IMR-90 (cell line): ENCODE data around the gene ASTN2. TPM values are rescaled to one million over a fixed set of nuclear protein-coding genes. Genes with fewer than 3 reads are reported as not detected.

ENCODE experiments used
- ATAC-seq: fragments of 200-7000 bp; cut with Tn5 transposase; 2 replicates; pipeline ENCODE4 v1.9.1; 2020; ENCODE audit warnings: low read depth, mild to moderate bottlenecking, moderate library complexity
- BruUV-seq: library from RNA; stranded (reverse); fragments of 400-500 nt; replicated peaks from 2 replicates; lab custom pipeline; 2021; lab: Mats Ljungman, UMichigan
- CTCF ChIA-PET: fragments of 300-600 bp; formaldehyde crosslinking; extraction: SDS; loops from one replicate; lab custom pipeline; 2021; ENCODE audit warnings: antibody characterized with exemption; lab: Yijun Ruan, JAX
- POLR2A ChIA-PET: fragments of 300-600 bp; sonication (Branson Sonifier 250); formaldehyde crosslinking; loops from one replicate; lab custom pipeline; 2022; ENCODE audit warnings: antibody characterized with exemption; ENCODE audit not compliant: unreplicated experiment; lab: Charles Lee
- DNase-seq: peaks from one replicate; pipeline ENCODE4 v3.0.0; 2013
- H2AFZ ChIP-seq: replicated peaks from 2 replicates; pipeline ENCODE3; 2013; ENCODE audit warnings: low read length, mild to moderate bottlenecking; ENCODE audit not compliant: poor library complexity
- H2AK5ac ChIP-seq: 2 replicates; pipeline ENCODE4 v1.6.1; 2013; ENCODE audit warnings: low read depth, low read length, inconsistent platforms
- H2AK9ac ChIP-seq: replicated peaks from 2 replicates; pipeline ENCODE3; 2013; ENCODE audit warnings: mild to moderate bottlenecking, low read depth, low read length, moderate library complexity; ENCODE audit not compliant: poor library complexity
- H2BK120ac ChIP-seq: 2 replicates; pipeline ENCODE4 v1.6.1; 2013; ENCODE audit warnings: low read depth, low read length, inconsistent platforms
- H2BK15ac ChIP-seq: 3 replicates; pipeline ENCODE4 v1.6.1; 2013; ENCODE audit warnings: low read depth, low read length, inconsistent platforms
- H2BK20ac ChIP-seq: 2 replicates; pipeline ENCODE4 v1.6.1; 2013; ENCODE audit warnings: low read depth, mild to moderate bottlenecking, inconsistent platforms, low read length, moderate library complexity
- H2BK5ac ChIP-seq: 2 replicates; pipeline ENCODE4 v1.6.1; 2013; ENCODE audit warnings: mild to moderate bottlenecking, low read depth, low read length, inconsistent platforms; ENCODE audit not compliant: poor library complexity, severe bottlenecking
- H3K14ac ChIP-seq: replicated peaks from 2 replicates; pipeline ENCODE4 v1.6.1; 2013; ENCODE audit warnings: low read depth, low read length, inconsistent platforms
- H3K18ac ChIP-seq: 2 replicates; pipeline ENCODE4 v1.6.1; 2013; ENCODE audit warnings: low read depth, low read length, control low read depth
- H3K23ac ChIP-seq: 2 replicates; pipeline ENCODE4 v1.6.1; 2013; ENCODE audit warnings: low read depth, low read length, inconsistent platforms
- H3K27ac ChIP-seq: 2 replicates; pipeline ENCODE4 v1.5.1; 2013; ENCODE audit warnings: mild to moderate bottlenecking, control low read depth, low read length; ENCODE audit not compliant: insufficient read depth
- H3K27me3 ChIP-seq: 2 replicates; pipeline ENCODE4 v1.6.1; 2013; ENCODE audit warnings: low read length; ENCODE audit not compliant: control insufficient read depth, insufficient read depth
- H3K36me3 ChIP-seq: 2 replicates; pipeline ENCODE4 v1.6.1; 2013; ENCODE audit warnings: low read length, mixed read lengths; ENCODE audit not compliant: control insufficient read depth, insufficient read depth
- H3K4ac ChIP-seq: 2 replicates; pipeline ENCODE4 v1.6.1; 2013; ENCODE audit warnings: low read depth, low read length, inconsistent platforms
- H3K4me1 ChIP-seq: 2 replicates; pipeline ENCODE4 v1.6.1; 2013; ENCODE audit warnings: low read length, mixed read lengths; ENCODE audit not compliant: control insufficient read depth, insufficient read depth
- H3K4me2 ChIP-seq: 2 replicates; pipeline ENCODE4 v1.6.1; 2013; ENCODE audit warnings: low read depth, mild to moderate bottlenecking, control low read depth, low read length, moderate library complexity
- H3K4me3 ChIP-seq: 2 replicates; pipeline ENCODE4 v1.5.1; 2013; ENCODE audit warnings: low read depth, mild to moderate bottlenecking, control low read depth, low read length, moderate library complexity; ENCODE audit not compliant: insufficient read depth
- H3K56ac ChIP-seq: 2 replicates; pipeline ENCODE4 v1.6.1; 2013; ENCODE audit warnings: low read length, inconsistent platforms; ENCODE audit not compliant: insufficient read depth; ENCODE audit errors: extremely low read depth
- H3K79me1 ChIP-seq, 2 experiments: 2 replicates each; pipeline ENCODE4 v1.6.1; 2013; ENCODE audit warnings: low read length in 2 of 2, inconsistent platforms in 1 of 2, low read depth in 1 of 2
- H3K9ac ChIP-seq: 2 replicates; pipeline ENCODE4 v1.6.1; 2013; ENCODE audit warnings: low read depth, low read length, control low read depth
- H3K9me1 ChIP-seq: 2 replicates; pipeline ENCODE4 v1.6.1; 2013; ENCODE audit warnings: low read length, inconsistent platforms; ENCODE audit not compliant: insufficient read depth
- H3K9me3 ChIP-seq: 2 replicates; pipeline ENCODE4 v1.6.1; 2013; ENCODE audit warnings: low read length; ENCODE audit not compliant: control insufficient read depth, insufficient read depth
- H4K20me1 ChIP-seq: 2 replicates; pipeline ENCODE4 v1.6.1; 2013; ENCODE audit warnings: low read length, inconsistent platforms; ENCODE audit not compliant: insufficient read depth
- H4K5ac ChIP-seq: 2 replicates; pipeline ENCODE4 v1.6.1; 2013; ENCODE audit warnings: mild to moderate bottlenecking, low read depth, low read length, control low read depth
- H4K8ac ChIP-seq, 2 experiments: 2 replicates each; pipeline ENCODE4 v1.6.1; 2013; ENCODE audit warnings: low read depth in 2 of 2, low read length in 2 of 2, control low read depth in 1 of 2, inconsistent platforms in 1 of 2
- H4K91ac ChIP-seq: 2 replicates; pipeline ENCODE4 v1.6.1; 2013; ENCODE audit warnings: low read depth, low read length, inconsistent platforms; ENCODE audit not compliant: insufficient read depth
- BHLHE40 ChIP-seq: fragments of 150-350 bp; IDR thresholded peaks from 2 replicates; pipeline ENCODE4 v1.6.1; 2016; ENCODE audit warnings: mild to moderate bottlenecking, low read depth, low read length
- CEBPB ChIP-seq: IDR thresholded peaks from 2 replicates; pipeline ENCODE4 v1.6.1; 2012; ENCODE audit warnings: low read depth, low read length, improper control_type of control experiment
- CHD1 ChIP-seq: IDR thresholded peaks from 2 replicates; pipeline ENCODE4 v1.6.1; 2012; ENCODE audit warnings: low read depth, low read length, improper control_type of control experiment
- CTCF ChIP-seq: conservative IDR thresholded peaks from 2 replicates; pipeline ENCODE4 v1.5.1; 2012; ENCODE audit warnings: mild to moderate bottlenecking, low read depth, low read length, improper control_type of control experiment
- ELK1 ChIP-seq: fragments of 150-350 bp; IDR thresholded peaks from 2 replicates; pipeline ENCODE4 v1.6.1; 2016; ENCODE audit warnings: low read depth, mild to moderate bottlenecking, low read length, moderate library complexity, borderline replicate concordance
- FOS ChIP-seq: fragments of 150-350 bp; IDR thresholded peaks from 2 replicates; pipeline ENCODE4 v1.6.1; 2016; ENCODE audit warnings: low read depth, low read length
- MAFK ChIP-seq: IDR thresholded peaks from 2 replicates; pipeline ENCODE4 v1.6.1; 2012; ENCODE audit warnings: low read depth, low read length, improper control_type of control experiment
- MAZ ChIP-seq: IDR thresholded peaks from 2 replicates; pipeline ENCODE4 v1.6.1; 2012; ENCODE audit warnings: low read depth, mild to moderate bottlenecking, low read length, improper control_type of control experiment, moderate library complexity, borderline replicate concordance
- MXI1 ChIP-seq: IDR thresholded peaks from 2 replicates; pipeline ENCODE4 v1.6.1; 2012; ENCODE audit warnings: low read depth, mild to moderate bottlenecking, low read length, moderate library complexity, borderline replicate concordance
- NFE2L2 ChIP-seq: fragments of 150-350 bp; IDR thresholded peaks from 2 replicates; pipeline ENCODE4 v1.6.1; 2016; ENCODE audit warnings: low read depth, mild to moderate bottlenecking, low read length
- POLR2A ChIP-seq: IDR thresholded peaks from 2 replicates; pipeline ENCODE4 v1.6.1; 2012; ENCODE audit warnings: mild to moderate bottlenecking, low read depth, low read length
- RAD21 ChIP-seq: IDR thresholded peaks from 2 replicates; pipeline ENCODE4 v1.6.1; 2012; ENCODE audit warnings: low read length, improper control_type of control experiment
- RCOR1 ChIP-seq: IDR thresholded peaks from 2 replicates; pipeline ENCODE4 v1.6.1; 2012; ENCODE audit warnings: mild to moderate bottlenecking, low read length, improper control_type of control experiment; ENCODE audit not compliant: insufficient replicate concordance
- RFX5 ChIP-seq: IDR thresholded peaks from 2 replicates; pipeline ENCODE4 v1.8.0; 2012; ENCODE audit warnings: low read depth, mild to moderate bottlenecking, low read length, moderate library complexity
- SMC3 ChIP-seq: fragments of 150-350 bp; IDR thresholded peaks from 2 replicates; pipeline ENCODE4 v1.6.1; 2016; ENCODE audit warnings: low read depth, mild to moderate bottlenecking, antibody characterized with exemption, low read length, moderate library complexity
- USF2 ChIP-seq: fragments of 150-350 bp; IDR thresholded peaks from 2 replicates; pipeline ENCODE4 v1.6.1; 2017; ENCODE audit warnings: mild to moderate bottlenecking, antibody characterized with exemption, low read length, low read depth
- WGBS, 2 experiments: methylation state at CpG; one replicate each; pipeline versions ENCODE4 v1.1.5 to v1.1.7; 2013; ENCODE audit warnings: missing lambda C conversion rate in 2 of 2; ENCODE audit not compliant: insufficient read length in 1 of 2; ENCODE audit errors: extremely low coverage in 2 of 2; 5-methylcytosine and 5-hydroxymethylcytosine counted together
- dilution Hi-C: fragments of 300-500 bp; cut with HindIII; formaldehyde crosslinking; loops from one replicate; pipeline ENCODE4 v1.14.3; 2018; ENCODE audit warnings: low sequenced_read_pairs; ENCODE audit not compliant: unreplicated experiment
- in situ Hi-C: fragments of 300-500 bp; cut with MboI; formaldehyde crosslinking; loops from 3 replicates; pipeline ENCODE4 v1.14.3; 2019; ENCODE audit warnings: low sequenced_read_pairs, inconsistent platforms, mixed read lengths
- intact Hi-C: fragments of 100-400 bp; cut with micrococcal nuclease; formaldehyde crosslinking; loops from 2 replicates; pipeline ENCODE4 v1.10.0; 2022
- polyA plus RNA-seq, 3 experiments: library from polyadenylated mRNA; depleted of rRNA; stranded (reverse); fragments of >200 nt; gene quantifications; 2 replicates each; pipeline ENCODE4 v1.2.3, GENCODE V29; 2012; ENCODE audit warnings: low replicate concordance in 1 of 3
- total RNA-seq: library from RNA; depleted of rRNA; stranded (reverse); fragments of >200 nt; gene quantifications from 2 replicates; pipeline ENCODE4 v1.2.3, GENCODE V29; 2012

ASTN2 gene
- total and polyA plus RNA-seq, 2 of the 4 experiments (the other 2 are of a cell fraction), result 3.8 to 6.8 TPM

- dilution Hi-C loops, result no loop called here
- Histone ChIP-seq H3K23ac (no peak overlapping the region), H3K4me1 (no peaks in the 10 kb centered on the region), H3K4ac (no peak overlapping the region), H2BK5ac (no peak overlapping the region), H4K20me1 (no peaks in the 10 kb centered on the region), H2AK5ac (no peak overlapping the region), H3K9ac (no peak overlapping the region), H4K5ac (no peak overlapping the region), H3K18ac (no peak overlapping the region), H2BK20ac (no peak overlapping the region), H3K27me3 (no peaks in the 10 kb centered on the region), H3K56ac (no peak overlapping the region), H2AFZ (no peak overlapping the region), H3K36me3 (no peaks in the 10 kb centered on the region), H3K27ac (no peak overlapping the region), H2BK15ac (no peak overlapping the region), H3K9me1 (no peaks in the 10 kb centered on the region), H4K91ac (no peak overlapping the region), H2BK120ac (no peak overlapping the region), H3K79me1 (no peaks in the 10 kb centered on the region), H2AK9ac (no peak overlapping the region), H3K9me3 (no peaks in the 10 kb centered on the region), H3K4me2 (no peak overlapping the region), H4K8ac (no peak overlapping the region), H3K14ac (no peak overlapping the region), H3K4me3 (no peak overlapping the region)
- CTCF ChIA-PET, result no interaction called here
- BruUV-seq, result no TSS peak
- no peak for DNase-seq
- WGBS, 2 experiments, result no CpG with 5 or more reads among the region's 4 CpGs
- ATAC-seq, result no peak
- intact Hi-C loops, result no loop called here
- in situ Hi-C loops, result no loop called here
- TF ChIP-seq SMC3 (no peak), POLR2A (no peak), MAZ (no peak), ELK1 (no peak), CTCF (no peak), RCOR1 (no peak), MXI1 (no peak), BHLHE40 (no peak), MAFK (no peak), CHD1 (no peak), RAD21 (no peak), FOS (no peak), USF2 (no peak), NFE2L2 (no peak), RFX5 (no peak), CEBPB (no peak)
- POLR2A ChIA-PET, result no interaction called here
Observed at GRCh38 chr9:116628716-116629115, 786.1 kb downstream of the ASTN2 start.
